Measurements from ENCODE around the gene AOAH. TPM values are rescaled to one million over a fixed set of nuclear protein-coding genes. Genes with fewer than 3 reads are reported as not detected.

Gene AOAH
- total RNA-seq, 1 experiment from 2014 or later, result not detected

DNA sequence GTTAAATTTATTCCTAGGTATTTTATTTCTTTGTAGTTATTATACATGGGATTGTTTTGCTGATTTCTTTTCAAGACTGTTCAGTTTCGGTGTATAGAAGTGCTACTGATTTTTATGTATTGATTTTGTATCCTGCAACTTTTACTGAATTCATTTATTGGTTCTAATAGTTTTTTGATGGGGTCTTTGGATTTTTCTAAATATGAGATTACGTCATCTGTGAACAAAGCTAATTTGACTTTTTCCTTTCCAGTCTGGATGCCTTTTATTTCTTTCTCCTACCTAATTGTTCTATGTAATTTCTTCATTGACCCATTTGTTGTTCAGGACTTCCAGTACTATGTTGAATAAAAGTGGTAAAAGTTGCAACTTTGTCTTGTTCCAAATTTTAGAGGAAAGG, 5.8 kb upstream of the AOAH start:
- Histone ChIP-seq H3K27ac (ENCODE audit: low read depth, low read length, poor library complexity, severe bottlenecking) (no peak overlapping the region), H3K4me3 (ENCODE audit: low read depth, low read length, poor library complexity, severe bottlenecking) (no peak overlapping the region), H3K27me3 (replicated peaks; ENCODE audit: insufficient read depth, low read depth, low read length, poor library complexity) (no peaks in the 10 kb centered on the region), H3K36me3 (ENCODE audit: insufficient read depth, low read length, poor library complexity, severe bottlenecking) (no peaks in the 10 kb centered on the region), H3K9me3 (ENCODE audit: low read depth, low read length, poor library complexity, severe bottlenecking) (no peaks in the 10 kb centered on the region), H3K4me1 (ENCODE audit: insufficient read depth, low read length, poor library complexity, severe bottlenecking) (no peaks in the 10 kb centered on the region)
- BruUV-seq (replicated peaks), result no TSS peak
- no peak for TF ChIP-seq EZH2 (IDR thresholded peaks at IDR 0.05; ENCODE audit: borderline replicate concordance, low read depth, low read length, poor library complexity, severe bottlenecking)
- TF ChIP-seq, protein P1, sequence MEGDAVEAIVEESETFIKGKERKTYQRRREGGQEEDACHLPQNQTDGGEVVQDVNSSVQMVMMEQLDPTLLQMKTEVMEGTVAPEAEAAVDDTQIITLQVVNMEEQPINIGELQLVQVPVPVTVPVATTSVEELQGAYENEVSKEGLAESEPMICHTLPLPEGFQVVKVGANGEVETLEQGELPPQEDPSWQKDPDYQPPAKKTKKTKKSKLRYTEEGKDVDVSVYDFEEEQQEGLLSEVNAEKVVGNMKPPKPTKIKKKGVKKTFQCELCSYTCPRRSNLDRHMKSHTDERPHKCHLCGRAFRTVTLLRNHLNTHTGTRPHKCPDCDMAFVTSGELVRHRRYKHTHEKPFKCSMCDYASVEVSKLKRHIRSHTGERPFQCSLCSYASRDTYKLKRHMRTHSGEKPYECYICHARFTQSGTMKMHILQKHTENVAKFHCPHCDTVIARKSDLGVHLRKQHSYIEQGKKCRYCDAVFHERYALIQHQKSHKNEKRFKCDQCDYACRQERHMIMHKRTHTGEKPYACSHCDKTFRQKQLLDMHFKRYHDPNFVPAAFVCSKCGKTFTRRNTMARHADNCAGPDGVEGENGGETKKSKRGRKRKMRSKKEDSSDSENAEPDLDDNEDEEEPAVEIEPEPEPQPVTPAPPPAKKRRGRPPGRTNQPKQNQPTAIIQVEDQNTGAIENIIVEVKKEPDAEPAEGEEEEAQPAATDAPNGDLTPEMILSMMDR (conservative IDR thresholded peaks at IDR 0.05; ENCODE audit: low read depth, low read length), result no peak
- POLR2A ChIA-PET (ENCODE audit: low non-redundant PET), result no interaction called here
- CTCF ChIA-PET, result no interaction called here
- DNase-seq (ENCODE audit: low spot score), result no peak
- intact Hi-C loops (cut with micrococcal nuclease; ENCODE audit: unreplicated experiment), result no loop called here

DNA sequence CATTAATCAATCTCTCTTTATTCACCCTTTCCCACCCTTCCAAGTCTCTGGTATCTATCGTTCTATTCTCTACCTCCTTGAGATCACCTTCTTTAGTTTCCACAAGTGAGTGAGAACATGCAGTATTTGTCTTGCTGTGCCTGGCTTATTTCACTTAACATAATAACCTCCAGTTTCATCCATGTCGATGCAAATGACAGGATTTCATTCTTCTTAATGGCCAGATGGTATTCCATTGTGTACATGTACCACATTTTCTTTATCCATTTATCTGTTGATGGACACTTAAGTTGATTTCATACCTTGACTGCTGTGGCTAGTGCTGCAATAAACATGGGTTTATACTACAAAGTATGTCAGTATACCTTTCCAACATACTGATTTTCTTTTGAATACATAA, 3.8 kb upstream of the AOAH start:
- no peaks in the 10 kb centered on the region for H3K9me3 ChIP-seq (ENCODE audit: low read depth, low read length, poor library complexity, severe bottlenecking)
- DNase-seq (ENCODE audit: low spot score), result no peak
- intact Hi-C loops (cut with micrococcal nuclease; ENCODE audit: unreplicated experiment), result no loop called here
- H3K36me3 ChIP-seq (ENCODE audit: insufficient read depth, low read length, poor library complexity, severe bottlenecking), result no peaks in the 10 kb centered on the region
- no TSS peak for BruUV-seq (replicated peaks)
- H3K27ac ChIP-seq (ENCODE audit: low read depth, low read length, poor library complexity, severe bottlenecking), result no peak overlapping the region
- CTCF ChIA-PET, result no interaction called here
- no peak overlapping the region for H3K4me3 ChIP-seq (ENCODE audit: low read depth, low read length, poor library complexity, severe bottlenecking)
- POLR2A ChIA-PET (ENCODE audit: low non-redundant PET), result no interaction called here
- TF ChIP-seq, protein P1 (conservative IDR thresholded peaks at IDR 0.05; ENCODE audit: low read depth, low read length), result no peak
- no peak for TF ChIP-seq EZH2 (IDR thresholded peaks at IDR 0.05; ENCODE audit: borderline replicate concordance, low read depth, low read length, poor library complexity, severe bottlenecking)
- no peaks in the 10 kb centered on the region for H3K4me1 ChIP-seq (ENCODE audit: insufficient read depth, low read length, poor library complexity, severe bottlenecking)
- H3K27me3 ChIP-seq (replicated peaks; ENCODE audit: insufficient read depth, low read depth, low read length, poor library complexity), result no peaks in the 10 kb centered on the region

DNA sequence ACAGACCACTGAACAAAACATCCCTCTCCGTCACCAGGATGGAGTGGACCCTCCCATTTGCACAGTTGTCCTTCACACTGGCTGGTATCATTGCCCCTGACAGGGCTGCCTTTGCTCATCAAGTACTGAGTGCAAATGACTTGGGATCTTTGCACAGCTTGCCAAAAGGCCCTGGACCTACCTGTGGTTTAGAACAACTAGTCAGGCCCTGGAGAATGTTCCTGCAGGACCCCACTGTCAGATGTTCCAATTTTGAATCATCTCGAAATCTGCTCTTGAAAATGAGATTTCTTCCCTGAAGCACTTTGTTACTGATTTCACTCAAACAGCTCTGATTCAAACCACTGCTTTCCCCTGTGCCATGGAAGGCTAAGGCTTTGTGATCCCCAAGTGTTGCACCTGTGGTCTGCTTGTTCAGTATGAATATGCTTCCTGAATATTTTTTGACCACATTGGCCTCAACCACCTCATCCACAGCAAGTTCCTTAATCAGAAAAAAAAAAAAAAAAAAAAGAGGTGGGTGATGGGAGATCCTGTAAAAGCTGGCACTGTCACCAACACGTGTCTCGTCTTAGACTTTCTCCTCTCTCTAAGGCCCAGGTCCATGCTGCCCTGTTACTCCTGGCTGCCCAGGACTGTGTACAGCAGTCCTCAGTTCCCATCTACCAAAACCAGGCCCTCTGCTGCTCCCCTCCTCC, 2.7 kb upstream of the AOAH start:
- Histone ChIP-seq H3K4me1 (ENCODE audit: insufficient read depth, low read length, poor library complexity, severe bottlenecking) (no peaks in the 10 kb centered on the region), H3K36me3 (ENCODE audit: insufficient read depth, low read length, poor library complexity, severe bottlenecking) (no peaks in the 10 kb centered on the region), H3K4me3 (ENCODE audit: low read depth, low read length, poor library complexity, severe bottlenecking) (no peak overlapping the region), H3K27me3 (replicated peaks; ENCODE audit: insufficient read depth, low read depth, low read length, poor library complexity) (no peaks in the 10 kb centered on the region), H3K9me3 (ENCODE audit: low read depth, low read length, poor library complexity, severe bottlenecking) (no peaks in the 10 kb centered on the region), H3K27ac (ENCODE audit: low read depth, low read length, poor library complexity, severe bottlenecking) (no peak overlapping the region)
- TF ChIP-seq EZH2 (IDR thresholded peaks at IDR 0.05; ENCODE audit: borderline replicate concordance, low read depth, low read length, poor library complexity, severe bottlenecking), result no peak
- TF ChIP-seq, protein P1 (conservative IDR thresholded peaks at IDR 0.05; ENCODE audit: low read depth, low read length), result no peak
- BruUV-seq (replicated peaks), result no TSS peak
- CTCF ChIA-PET, result no interaction called here
- intact Hi-C loops (cut with micrococcal nuclease; ENCODE audit: unreplicated experiment), result no loop called here
- no peak for DNase-seq (ENCODE audit: low spot score)
- POLR2A ChIA-PET (ENCODE audit: low non-redundant PET), result no interaction called here
